GM12873 (cell line): ENCODE data around the gene CBX5.

ENCODE experiments used
- CTCF ChIP-seq: IDR thresholded peaks from 2 replicates; pipeline ENCODE4 v1.5.1; 2012; ENCODE audit warnings: low read depth, mild to moderate bottlenecking, moderate library complexity, low read length, control low read depth; ENCODE audit not compliant: insufficient read depth; ENCODE audit errors: missing control alignments

Gene CBX5

GRCh38 chr12:54199917-54200316, 80.0 kb downstream of the CBX5 start:
- no peak for TF ChIP-seq CTCF

GRCh38 chr12:54199034-54199433, 80.9 kb downstream of the CBX5 start:
- TF ChIP-seq CTCF, result no peak

GRCh38 chr12:54197431-54197909, 82.5 kb downstream of the CBX5 start:
- no peak for TF ChIP-seq CTCF

- no peak for TF ChIP-seq CTCF
Observed at GRCh38 chr12:54197010-54197409, 82.9 kb downstream of the CBX5 start.

GRCh38 chr12:54196396-54196795, 83.5 kb downstream of the CBX5 start:
- no peak for TF ChIP-seq CTCF

GRCh38 chr12:54195737-54196347, 84.1 kb downstream of the CBX5 start:
- no peak for TF ChIP-seq CTCF

- TF ChIP-seq CTCF, result no peak
Observed at GRCh38 chr12:54195080-54195736, 84.7 kb downstream of the CBX5 start.
